Putamen (tissue), 1 donor: ENCODE results near the gene BRD2.

Experiments used
- DNase-seq: peaks from one replicate; pipeline ENCODE4 v3.0.0-alpha.2; 2016; ENCODE audit warnings: low spot score

The BRD2 gene

GRCh38 chr6:32993363-32993973 is 25.1 kb downstream of the BRD2 start:
- no peak for DNase-seq

- no peak for DNase-seq
Measured at GRCh38 chr6:32995448-32995847, 27.1 kb downstream of the BRD2 start.

GRCh38 chr6:33000055-33000454 is 31.7 kb downstream of the BRD2 start:
- DNase-seq: no peak

- DNase-seq: no peak
Measured at GRCh38 chr6:33001685-33002084, 33.3 kb downstream of the BRD2 start.

- DNase-seq: no peak
Measured at GRCh38 chr6:33004940-33005339, 36.5 kb downstream of the BRD2 start.

GRCh38 chr6:33007831-33008400 is 39.5 kb downstream of the BRD2 start:
- DNase-seq: no peak

GRCh38 chr6:33008944-33009861 is 40.8 kb downstream of the BRD2 start, which contains the start of gene HLA-DOA:
Gene HLA-DOA, minus strand, starts transcription at chr6:33009591.
- DNase-seq: no peak

- no peak for DNase-seq
Measured at GRCh38 chr6:33010356-33010755, 42.0 kb downstream of the BRD2 start.

GRCh38 chr6:33013608-33014007 is 45.2 kb downstream of the BRD2 start:
- no peak for DNase-seq

- peak; percentile 72 for DNase-seq
Measured at GRCh38 chr6:33014841-33015634, 46.6 kb downstream of the BRD2 start.

- no peak for DNase-seq
Measured at GRCh38 chr6:33015798-33016197, 47.4 kb downstream of the BRD2 start.

GRCh38 chr6:33017018-33017417 is 48.6 kb downstream of the BRD2 start:
- no peak for DNase-seq

- no peak for DNase-seq
Measured at GRCh38 chr6:33017694-33018353, 49.4 kb downstream of the BRD2 start.

- DNase-seq: no peak
Measured at GRCh38 chr6:33018418-33018817, 50.0 kb downstream of the BRD2 start.

GRCh38 chr6:33018904-33019303 is 50.5 kb downstream of the BRD2 start:
- peak; percentile 61 for DNase-seq

- no peak for DNase-seq
Measured at GRCh38 chr6:33019372-33019771, 51.0 kb downstream of the BRD2 start.

- DNase-seq: no peak
Measured at GRCh38 chr6:33021917-33022316, 53.5 kb downstream of the BRD2 start.

- DNase-seq: no peak
Measured at GRCh38 chr6:33023536-33023935, 55.1 kb downstream of the BRD2 start.

GRCh38 chr6:33024521-33024920 is 56.1 kb downstream of the BRD2 start:
- no peak for DNase-seq

- no peak for DNase-seq
Measured at GRCh38 chr6:33028220-33028849, 59.9 kb downstream of the BRD2 start.
